H1 (cell line): Measurements from ENCODE around the gene CAMP. TPM values are rescaled to one million over a fixed set of nuclear protein-coding genes. Genes with fewer than 3 reads are reported as not detected.

ENCODE experiments used
- CTCF ChIA-PET: fragments of 300-600 bp; sonication (Branson Sonifier 250); formaldehyde crosslinking; loops from one replicate; lab custom pipeline; 2021; ENCODE audit not compliant: partially characterized antibody; lab: Charles Lee
- POLR2A ChIA-PET: fragments of 300-600 bp; sonication (Branson Sonifier 250); formaldehyde crosslinking; loops from one replicate; lab custom pipeline; 2021; ENCODE audit warnings: inconsistent platforms; ENCODE audit not compliant: partially characterized antibody; lab: Charles Lee
- DNase-seq, 2 experiments: peaks; one replicate each; pipeline versions ENCODE4 v3.0.0 to v3.0.0-alpha.2; 2010 to 2022; ENCODE audit warnings: low spot score in 2 of 2, low read depth in 1 of 2, mixed read lengths in 1 of 2
- FAIRE-seq: peaks from 2 replicates; lab custom pipeline; 2011; peaks lifted over from hg19 to GRCh38; lab: Jason Lieb, UNC
- H2AFZ ChIP-seq: 2 replicates; pipeline ENCODE4 v1.8.1; 2012; ENCODE audit warnings: low read length, inconsistent platforms
- H2AK5ac ChIP-seq: 2 replicates; pipeline ENCODE4 v1.6.1; 2013; ENCODE audit warnings: low read depth, low read length
- H2BK120ac ChIP-seq: replicated peaks from 2 replicates; pipeline ENCODE3; 2013; ENCODE audit warnings: low read depth, low read length, inconsistent platforms
- H2BK12ac ChIP-seq: 2 replicates; pipeline ENCODE4 v1.6.1; 2013; ENCODE audit warnings: low read depth, low read length
- H2BK15ac ChIP-seq: 2 replicates; pipeline ENCODE4 v1.6.1; 2013; ENCODE audit warnings: low read length
- H2BK20ac ChIP-seq: 2 replicates; pipeline ENCODE4 v1.6.1; 2013; ENCODE audit warnings: low read length
- H2BK5ac ChIP-seq: 2 replicates; pipeline ENCODE4 v1.6.1; 2013; ENCODE audit warnings: low read depth, low read length
- H3K14ac ChIP-seq: 2 replicates; pipeline ENCODE4 v1.6.1; 2013; ENCODE audit warnings: inconsistent platforms; ENCODE audit not compliant: insufficient read length
- H3K18ac ChIP-seq: 2 replicates; pipeline ENCODE4 v1.6.1; 2013; ENCODE audit warnings: low read length; ENCODE audit errors: extremely low read depth
- H3K23ac ChIP-seq: 2 replicates; pipeline ENCODE4 v1.6.1; 2013; ENCODE audit warnings: inconsistent platforms; ENCODE audit not compliant: insufficient read length
- H3K23me2 ChIP-seq: 2 replicates; pipeline ENCODE4 v1.6.1; 2013; ENCODE audit warnings: low read depth, low read length
- H3K27ac ChIP-seq: 2 replicates; pipeline ENCODE4 v1.6.1; 2011; ENCODE audit warnings: low read depth, low read length, inconsistent platforms
- H3K27me3 ChIP-seq, 4 experiments: replicated peaks in 1 of 4; 1 replicate in 1 of 4; 2 replicates in 3 of 4; pipeline versions ENCODE4 v1.6.1 to v1.8.1; 2011 to 2013; ENCODE audit warnings: low read length in 3 of 4, mild to moderate bottlenecking in 3 of 4, inconsistent platforms in 2 of 4, mixed read lengths in 2 of 4, moderate library complexity in 1 of 4; ENCODE audit not compliant: control insufficient read depth in 3 of 4, insufficient read depth in 3 of 4; ENCODE audit errors: extremely low read depth in 1 of 4
- H3K36me3 ChIP-seq, 4 experiments: 2 replicates each; pipeline versions ENCODE4 v1.6.1 to v1.8.1; 2011 to 2013; ENCODE audit warnings: mild to moderate bottlenecking in 4 of 4, low read length in 3 of 4, moderate library complexity in 2 of 4, control low read depth in 1 of 4, inconsistent platforms in 1 of 4; ENCODE audit not compliant: insufficient read depth in 4 of 4, control insufficient read depth in 2 of 4
- H3K4ac ChIP-seq: replicated peaks from 2 replicates; pipeline ENCODE3; 2013; ENCODE audit warnings: low read length, low read depth, mixed read lengths, inconsistent platforms; ENCODE audit not compliant: insufficient read length
- H3K4me1 ChIP-seq, 4 experiments: replicated peaks in 1 of 4; 1 replicate in 1 of 4; 2 replicates in 3 of 4; pipeline versions ENCODE4 v1.6.1 to v1.8.1; 2011 to 2013; ENCODE audit warnings: low read length in 3 of 4, inconsistent platforms in 2 of 4, mixed read lengths in 1 of 4; ENCODE audit not compliant: insufficient read depth in 4 of 4, control insufficient read depth in 3 of 4
- H3K4me2 ChIP-seq, 2 experiments: 2 replicates each; pipeline versions ENCODE4 v1.6.1 to v1.8.1; 2011 to 2013; ENCODE audit warnings: low read depth in 2 of 2, low read length in 2 of 2, control low read depth in 1 of 2, inconsistent platforms in 1 of 2, mild to moderate bottlenecking in 1 of 2; ENCODE audit not compliant: insufficient read depth in 1 of 2
- H3K4me3 ChIP-seq, 4 experiments: fragments of 200-600, 300-600 bp in 1 of 4; sonication (generic), shearing (Covaris generic), sonication (Bioruptor Twin) in 1 of 4; 2 replicates each; pipeline versions ENCODE4 v1.5.1 to v1.8.1; 2011 to 2016; ENCODE audit warnings: low read length in 4 of 4, low read depth in 3 of 4, control low read depth in 2 of 4, inconsistent platforms in 2 of 4, mild to moderate bottlenecking in 2 of 4, mixed read lengths in 1 of 4, moderate library complexity in 1 of 4; ENCODE audit not compliant: insufficient read depth in 2 of 4; ENCODE audit errors: extremely low read depth in 1 of 4
- H3K56ac ChIP-seq: replicated peaks from 2 replicates; pipeline ENCODE3; 2013; ENCODE audit warnings: low read depth, mild to moderate bottlenecking, mixed read lengths, low read length, inconsistent platforms; ENCODE audit not compliant: insufficient read length
- H3K79me1 ChIP-seq: 2 replicates; pipeline ENCODE4 v1.6.1; 2013; ENCODE audit warnings: low read depth, low read length, control low read depth
- H3K79me2 ChIP-seq, 2 experiments: 2 replicates each; pipeline versions ENCODE4 v1.6.1 to v1.8.1; 2012 to 2013; ENCODE audit warnings: low read length in 2 of 2, mild to moderate bottlenecking in 2 of 2, inconsistent platforms in 1 of 2; ENCODE audit not compliant: insufficient read depth in 2 of 2, control insufficient read depth in 1 of 2
- H3K9ac ChIP-seq, 4 experiments: replicated peaks in 1 of 4; 1 replicate in 1 of 4; 2 replicates in 3 of 4; pipeline versions ENCODE4 v1.6.1 to v1.8.1; 2011 to 2013; ENCODE audit warnings: low read depth in 3 of 4, low read length in 3 of 4, control low read depth in 2 of 4, mild to moderate bottlenecking in 2 of 4, moderate library complexity in 2 of 4, inconsistent platforms in 1 of 4; ENCODE audit errors: extremely low read depth in 1 of 4
- H3K9me3 ChIP-seq, 2 experiments: 2 replicates each; pipeline versions ENCODE4 v1.6.1 to v1.8.1; 2012 to 2013; ENCODE audit warnings: mild to moderate bottlenecking in 2 of 2, moderate library complexity in 2 of 2, control low read depth in 1 of 2, inconsistent platforms in 1 of 2, low read depth in 1 of 2, low read length in 1 of 2, mixed read lengths in 1 of 2; ENCODE audit not compliant: insufficient read depth in 2 of 2
- H4K20me1 ChIP-seq, 2 experiments: replicated peaks in 1 of 2; 2 replicates each; pipeline versions ENCODE3 to v1.8.1; 2011 to 2013; ENCODE audit warnings: inconsistent platforms in 2 of 2, low read length in 2 of 2, mild to moderate bottlenecking in 1 of 2; ENCODE audit not compliant: insufficient read depth in 2 of 2, control insufficient read depth in 1 of 2
- H4K5ac ChIP-seq: 2 replicates; pipeline ENCODE4 v1.6.1; 2013; ENCODE audit warnings: low read length, low read depth, mixed read lengths, inconsistent platforms; ENCODE audit not compliant: insufficient read length
- H4K8ac ChIP-seq: 2 replicates; pipeline ENCODE4 v1.8.0; 2013; ENCODE audit warnings: mild to moderate bottlenecking, moderate library complexity, low read length, inconsistent platforms; ENCODE audit not compliant: insufficient read depth; ENCODE audit errors: extremely low read depth
- H4K91ac ChIP-seq: replicated peaks from 2 replicates; pipeline ENCODE3; 2013; ENCODE audit warnings: low read length, mixed read lengths, inconsistent platforms; ENCODE audit not compliant: insufficient read length
- ATF2 ChIP-seq: IDR thresholded peaks from 2 replicates; pipeline ENCODE4 v1.6.1; 2012; ENCODE audit warnings: low read length, inconsistent platforms
- CHD1 ChIP-seq: IDR thresholded peaks from 2 replicates; pipeline ENCODE4 v1.6.1; 2012; ENCODE audit warnings: low read depth, low read length, improper control_type of control experiment
- CHD2 ChIP-seq: IDR thresholded peaks from 2 replicates; pipeline ENCODE4 v1.6.1; 2012; ENCODE audit warnings: low read length, improper control_type of control experiment
- CREB1 ChIP-seq: IDR thresholded peaks from 2 replicates; pipeline ENCODE4 v1.6.1; 2012; ENCODE audit warnings: inconsistent platforms
- JUN ChIP-seq: IDR thresholded peaks from 2 replicates; pipeline ENCODE4 v1.6.1; 2011; ENCODE audit warnings: low read depth, mild to moderate bottlenecking, improper control_type of control experiment, low read length
- PHF8 ChIP-seq: fragments of 200-600 bp; sonication (generic); conservative IDR thresholded peaks from 2 replicates; pipeline ENCODE4 v1.7.1; 2012; ENCODE audit warnings: low read depth, mild to moderate bottlenecking, inconsistent platforms, low read length, moderate library complexity
- SIRT6 ChIP-seq: IDR thresholded peaks from one replicate; pipeline ENCODE4 v1.7.1; 2012; ENCODE audit warnings: low read length, inconsistent platforms
- SP2 ChIP-seq: IDR thresholded peaks from 2 replicates; pipeline ENCODE4 v1.6.1; 2012; ENCODE audit warnings: mild to moderate bottlenecking, low read length, inconsistent platforms
- WGBS, 2 experiments: shearing (Covaris generic) in 1 of 2; methylation state at CpG; one replicate each; pipeline versions ENCODE4 v1.1.6 to v1.1.7; 2013 to 2015; ENCODE audit warnings: low lambda C conversion rate in 2 of 2, mixed read lengths in 2 of 2, inconsistent platforms in 1 of 2, low coverage in 1 of 2, missing lambda C conversion rate in 1 of 2; ENCODE audit not compliant: insufficient replicate concordance in 2 of 2, insufficient coverage in 1 of 2, insufficient read length in 1 of 2; ENCODE audit errors: extremely low coverage in 1 of 2, missing lambda C conversion rate in 1 of 2; 5-methylcytosine and 5-hydroxymethylcytosine counted together
- polyA plus RNA-seq, 7 experiments: library from polyadenylated mRNA; depleted of rRNA in 3 of 7; stranded (reverse) in 5 of 7; unstranded in 2 of 7; fragments of >200 nt in 5 of 7; fragments of 200-250 nt in 2 of 7; gene quantifications; 1 replicate in 5 of 7; 2 replicates in 1 of 7; 4 replicates in 1 of 7; pipeline versions ENCODE4 v1.2.1 to v1.2.3, GENCODE V29; 2011 to 2013; ENCODE audit warnings: missing spikeins in 2 of 7, mixed read lengths in 2 of 7
- total RNA-seq: library from RNA; stranded (reverse); fragmentation: NEBNext Ultra II Directional; extraction: Animal tissue kit (Norgen Biotek cat#: 25700); gene quantifications from 2 replicates; pipeline ENCODE4 v1.2.1, GENCODE V29; 2021

Gene CAMP
- total and polyA plus RNA-seq, 2 of the 8 experiments (the other 6 are each of a cell fraction or from before 2014, with no cell fraction given) = not detected

- Histone ChIP-seq H2BK20ac (no peak overlapping the region), H3K27me3 (no peaks in the 10 kb centered on the region), H4K91ac (no peak overlapping the region), H3K4ac (no peak overlapping the region), H2BK5ac (no peak overlapping the region), H3K36me3 (no peaks in the 10 kb centered on the region), H4K20me1 (no peaks in the 10 kb centered on the region), H2AK5ac (no peak overlapping the region), H3K14ac (no peak overlapping the region), H4K8ac (no peak overlapping the region), H2BK15ac (no peak overlapping the region), H3K23me2 (no peaks in the 10 kb centered on the region), H3K9ac (no peak overlapping the region), H3K4me1 (peaks cover 0 to 2% (median 0%) of the 10 kb centered on the region in 4 experiments; a peak in 3 of 7 replicates), H2BK120ac (no peak overlapping the region), H2AFZ (no peak overlapping the region), H2BK12ac (no peak overlapping the region), H3K79me2 (no peaks in the 10 kb centered on the region), H3K4me3 (no peak overlapping the region), H3K18ac (no peak overlapping the region), H3K4me2 (no peak overlapping the region), H3K79me1 (no peaks in the 10 kb centered on the region), H3K56ac (no peak overlapping the region), H4K5ac (no peak overlapping the region), H3K9me3 (peaks cover 7 to 10% of the 10 kb centered on the region in 2 experiments; a peak in 2 of 4 replicates), H3K23ac (no peak overlapping the region), H3K27ac (no peak overlapping the region)
- WGBS, 2 experiments = 93% methylated on average over 2 of the region's 2 CpGs; no CpG with 5 or more reads in 1 of the 2 experiments
- ChIA-PET CTCF (interaction anchor here (0.9 to 2.0 kb wide), 2 partner anchors 167 to 203 kb away, joined by 5 read pairs; no protein-coding TSS in a partner anchor), POLR2A (interaction anchor here (0.6 to 4.6 kb wide), 5 partner anchors 8 to 206 kb away, joined by 3 to 44 read pairs (median 4); partner anchors contain the start of genes CCDC51, TMA7 and ZNF589)
- TF ChIP-seq CHD2 (no peak), CREB1 (no peak), PHF8 (no peak), SP2 (no peak), ATF2 (no peak), SIRT6 (no peak), CHD1 (no peak), JUN (no peak)
- FAIRE-seq = no peak
- DNase-seq = no peak
Measured at GRCh38 chr3:48233542-48233941, 10.2 kb downstream of the CAMP start.
